Ammon's horn (tissue), 1 donor: ENCODE measurements around the gene PHF13.
A peak's percentile ranks its signal among the peaks of the same experiment; 100 is the strongest.

ENCODE experiments used
- DNase-seq: peaks from one replicate; pipeline ENCODE4 v3.0.0-alpha.2; 2016; ENCODE audit warnings: low spot score

The PHF13 gene

DNA sequence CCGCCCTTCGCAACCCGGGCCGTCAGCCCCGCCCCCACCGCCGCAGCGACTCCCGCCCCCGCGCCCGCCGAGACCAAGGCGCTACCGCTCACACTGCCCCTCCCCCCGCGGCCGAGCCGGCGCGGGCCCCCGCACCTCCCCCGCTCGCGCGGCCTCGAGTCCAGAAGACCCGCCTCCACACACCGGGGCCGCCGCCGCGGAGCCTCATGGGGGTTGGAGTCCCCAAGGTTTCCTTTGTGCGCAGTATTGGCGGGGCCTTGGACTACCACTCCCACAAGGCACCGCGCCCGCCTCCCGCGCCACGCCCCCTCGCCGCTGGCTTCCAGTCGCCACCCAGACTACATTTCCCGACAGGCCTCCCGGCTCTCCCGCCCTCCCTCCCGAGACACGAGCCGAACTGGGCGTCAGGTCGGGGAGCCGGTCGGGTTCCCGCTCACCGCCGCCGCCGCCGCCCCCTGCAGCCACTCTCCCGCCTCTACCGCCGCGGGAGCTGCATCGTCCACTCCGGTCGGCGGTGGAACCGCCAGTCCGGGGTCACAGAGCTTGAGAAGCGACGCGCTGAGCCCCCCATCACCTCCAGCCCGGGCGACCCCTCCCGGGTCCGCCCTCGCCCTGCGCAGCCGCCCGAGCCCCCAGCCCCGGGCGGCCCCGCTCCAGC, at the start of gene PHF13:
PHF13 (plus strand) TSS at position 371 of the 658 bp plus-strand sequence. CDS start 336 bp downstream, outside the sequence.
- DNase-seq: peak; percentile 98

- DNase-seq: no peak
Measured at GRCh38 chr1:6569033-6569432, 44.5 kb upstream of the PHF13 start.

DNA sequence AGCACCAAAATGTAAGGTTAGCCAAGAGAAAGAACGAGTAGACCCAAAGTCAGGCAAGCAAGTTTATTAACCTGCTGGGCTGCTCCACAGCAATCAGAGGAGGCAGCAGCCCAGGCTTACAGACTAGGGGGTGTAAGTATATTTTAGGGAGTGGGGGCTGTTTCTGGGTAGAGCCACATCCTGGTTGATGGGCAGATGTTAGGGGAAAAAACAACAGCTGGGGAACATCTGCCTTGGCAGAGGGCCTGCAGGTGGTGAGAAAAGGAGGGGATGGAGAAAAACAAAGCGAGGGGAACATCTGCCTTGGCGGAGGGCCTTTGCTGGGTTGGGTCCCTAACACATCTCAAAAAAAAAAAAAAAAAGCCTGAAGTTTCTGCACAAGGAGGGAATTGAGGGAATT, 43.4 kb upstream of the PHF13 start:
- DNase-seq: no peak

GRCh38 chr1:6570987-6571386, 42.5 kb upstream of the PHF13 start:
- DNase-seq: no peak

- DNase-seq: no peak
Measured at GRCh38 chr1:6572653-6573383, 40.7 kb upstream of the PHF13 start.

DNA sequence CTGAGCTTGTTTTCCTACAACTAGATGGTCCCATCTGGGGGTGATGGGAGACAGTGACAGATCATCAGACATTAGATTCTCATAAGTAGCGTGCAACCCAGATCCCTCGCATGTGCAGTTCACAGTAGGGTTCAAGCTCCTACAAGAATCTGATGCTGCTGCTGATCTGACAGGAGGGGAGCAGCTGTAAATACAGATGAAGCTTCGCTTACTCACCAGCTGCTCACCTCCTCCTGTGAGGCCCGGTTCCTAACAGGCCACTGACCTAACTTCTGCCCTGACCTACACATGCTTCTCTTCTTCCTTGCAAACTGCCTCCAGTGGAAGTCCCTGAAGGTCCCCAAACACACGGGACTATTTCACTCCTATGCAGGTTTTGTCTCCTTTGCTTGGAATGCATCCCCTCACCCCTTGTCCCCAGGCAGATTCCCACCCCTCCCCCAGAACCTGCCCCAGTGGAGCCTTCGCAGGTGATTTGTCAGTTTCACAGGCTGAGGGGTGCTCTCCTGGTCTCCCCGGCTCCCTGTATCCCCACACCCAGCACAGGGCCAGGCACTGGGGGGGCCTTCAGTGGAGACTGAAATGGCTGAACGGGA, 39.4 kb upstream of the PHF13 start:
- no peak for DNase-seq

DNA sequence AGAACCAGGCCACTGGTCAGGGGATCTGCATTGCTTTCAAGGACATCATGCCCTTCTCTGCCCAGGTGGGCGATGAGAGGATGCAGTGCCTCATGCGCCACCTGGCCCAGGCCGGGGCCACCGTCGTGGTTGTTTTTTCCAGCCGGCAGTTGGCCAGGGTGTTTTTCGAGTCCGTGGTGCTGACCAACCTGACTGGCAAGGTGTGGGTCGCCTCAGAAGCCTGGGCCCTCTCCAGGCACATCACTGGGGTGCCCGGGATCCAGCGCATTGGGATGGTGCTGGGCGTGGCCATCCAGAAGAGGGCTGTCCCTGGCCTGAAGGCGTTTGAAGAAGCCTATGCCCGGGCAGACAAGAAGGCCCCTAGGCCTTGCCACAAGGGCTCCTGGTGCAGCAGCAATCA, 38.7 kb upstream of the PHF13 start:
- DNase-seq: no peak

DNA sequence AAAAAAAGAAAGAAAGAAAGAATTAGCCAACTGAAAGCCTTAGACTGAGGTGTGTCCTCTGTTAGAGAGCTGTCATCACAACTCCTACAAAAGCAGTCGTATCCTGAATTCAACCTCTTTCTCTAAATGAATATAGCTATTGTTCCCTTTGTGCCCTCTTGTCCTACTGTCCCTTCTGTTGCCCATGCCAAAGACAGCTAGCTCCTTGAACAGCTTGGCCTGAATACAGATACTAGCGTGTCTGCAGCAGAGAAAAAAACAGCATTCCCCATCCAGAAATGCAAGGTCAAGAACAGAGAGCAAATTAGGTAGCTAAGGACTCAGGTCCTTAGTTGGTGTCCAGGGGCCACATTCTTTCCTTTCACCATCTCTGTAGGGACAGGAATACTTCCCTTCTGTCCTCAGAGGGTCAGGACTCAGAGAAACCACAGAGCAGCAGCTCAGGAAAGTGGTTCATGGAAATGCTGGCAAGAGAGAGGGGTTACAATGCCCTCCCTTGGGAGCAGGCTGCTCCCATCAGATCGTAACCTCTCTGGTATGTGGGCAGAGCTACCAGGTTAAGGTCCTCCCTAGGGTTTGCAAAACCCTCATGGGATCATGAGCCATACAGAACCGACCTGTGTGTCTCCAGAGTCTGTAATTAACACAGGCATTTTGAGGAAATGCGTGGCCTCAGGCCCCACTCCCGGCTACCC, 35.6 kb upstream of the PHF13 start:
- no peak for DNase-seq

DNA sequence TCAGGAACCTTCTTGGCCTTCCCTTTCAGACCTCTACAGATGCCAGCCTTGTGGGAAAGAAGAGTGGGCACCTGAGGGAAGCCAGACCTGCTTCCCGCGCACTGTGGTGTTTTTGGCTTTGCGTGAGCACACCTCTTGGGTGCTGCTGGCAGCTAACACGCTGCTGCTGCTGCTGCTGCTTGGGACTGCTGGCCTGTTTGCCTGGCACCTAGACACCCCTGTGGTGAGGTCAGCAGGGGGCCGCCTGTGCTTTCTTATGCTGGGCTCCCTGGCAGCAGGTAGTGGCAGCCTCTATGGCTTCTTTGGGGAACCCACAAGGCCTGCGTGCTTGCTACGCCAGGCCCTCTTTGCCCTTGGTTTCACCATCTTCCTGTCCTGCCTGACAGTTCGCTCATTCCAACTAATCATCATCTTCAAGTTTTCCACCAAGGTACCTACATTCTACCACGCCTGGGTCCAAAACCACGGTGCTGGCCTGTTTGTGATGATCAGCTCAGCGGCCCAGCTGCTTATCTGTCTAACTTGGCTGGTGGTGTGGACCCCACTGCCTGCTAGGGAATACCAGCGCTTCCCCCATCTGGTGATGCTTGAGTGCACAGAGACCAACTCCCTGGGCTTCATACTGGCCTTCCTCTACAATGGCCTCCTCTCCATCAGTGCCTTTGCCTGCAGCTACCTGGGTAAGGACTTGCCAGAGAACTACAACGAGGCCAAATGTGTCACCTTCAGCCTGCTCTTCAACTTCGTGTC, 34.7 kb upstream of the PHF13 start:
- no peak for DNase-seq

- DNase-seq: peak; percentile 99
Measured at GRCh38 chr1:6579374-6580118, 34.0 kb upstream of the PHF13 start, which contains the start of gene ZBTB48. Gene ZBTB48, plus strand, starts transcription at chr1:6579994. Its CDS starts 616 bp downstream, at chr1:6580610.

- DNase-seq: no peak
Measured at GRCh38 chr1:6580119-6580592, 33.4 kb upstream of the PHF13 start.

DNA sequence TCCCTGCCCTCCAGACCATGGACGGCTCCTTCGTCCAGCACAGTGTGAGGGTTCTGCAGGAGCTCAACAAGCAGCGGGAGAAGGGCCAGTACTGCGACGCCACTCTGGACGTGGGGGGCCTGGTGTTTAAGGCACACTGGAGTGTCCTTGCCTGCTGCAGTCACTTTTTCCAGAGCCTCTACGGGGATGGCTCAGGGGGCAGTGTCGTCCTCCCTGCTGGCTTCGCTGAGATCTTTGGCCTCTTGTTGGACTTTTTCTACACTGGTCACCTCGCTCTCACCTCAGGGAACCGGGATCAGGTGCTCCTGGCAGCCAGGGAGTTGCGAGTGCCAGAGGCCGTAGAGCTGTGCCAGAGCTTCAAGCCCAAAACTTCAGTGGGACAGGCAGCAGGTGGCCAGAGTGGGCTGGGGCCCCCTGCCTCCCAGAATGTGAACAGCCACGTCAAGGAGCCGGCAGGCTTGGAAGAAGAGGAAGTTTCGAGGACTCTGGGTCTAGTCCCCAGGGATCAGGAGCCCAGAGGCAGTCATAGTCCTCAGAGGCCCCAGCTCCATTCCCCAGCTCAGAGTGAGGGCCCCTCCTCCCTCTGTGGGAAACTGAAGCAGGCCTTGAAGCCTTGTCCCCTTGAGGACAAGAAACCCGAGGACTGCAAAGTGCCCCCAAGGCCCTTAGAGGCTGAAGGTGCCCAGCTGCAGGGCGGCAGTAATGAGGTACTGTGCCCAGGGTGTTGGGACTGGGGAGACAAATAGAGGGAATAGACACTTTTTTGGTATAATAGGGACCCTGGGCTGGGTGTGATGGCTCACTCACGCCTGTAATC, 32.7 kb upstream of the PHF13 start:
- no peak for DNase-seq

DNA sequence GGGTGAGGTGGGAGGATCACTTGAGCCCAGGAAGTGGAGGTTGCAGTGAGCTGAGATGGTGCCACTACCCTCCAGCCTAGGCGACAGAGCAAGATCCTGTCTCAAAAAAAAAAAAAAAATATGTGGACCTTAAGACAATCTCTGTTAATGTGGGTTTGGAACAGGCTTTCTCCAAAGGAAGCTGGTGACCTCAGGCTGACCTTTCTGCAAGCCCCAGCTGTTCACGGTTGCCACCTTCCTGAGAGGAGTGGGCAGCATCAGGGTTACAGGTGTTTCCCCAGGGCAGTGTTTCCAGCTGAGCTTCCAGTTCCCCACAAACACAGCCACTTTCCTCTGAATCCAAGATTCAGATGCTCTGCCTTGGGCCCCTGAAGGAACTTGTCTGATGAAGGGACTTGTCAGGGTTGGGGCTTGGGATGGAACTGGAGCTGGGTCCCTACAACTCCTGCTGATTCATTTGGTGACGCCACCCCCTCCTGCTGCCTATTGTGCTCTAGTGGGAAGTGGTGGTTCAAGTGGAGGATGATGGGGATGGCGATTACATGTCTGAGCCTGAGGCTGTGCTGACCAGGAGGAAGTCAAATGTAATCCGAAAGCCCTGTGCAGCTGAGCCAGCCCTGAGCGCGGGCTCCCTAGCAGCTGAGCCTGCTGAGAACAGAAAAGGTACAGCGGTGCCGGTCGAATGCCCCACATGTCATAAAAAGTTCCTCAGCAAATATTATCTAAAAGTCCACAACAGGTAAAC, 31.8 kb upstream of the PHF13 start:
- no peak for DNase-seq

DNA sequence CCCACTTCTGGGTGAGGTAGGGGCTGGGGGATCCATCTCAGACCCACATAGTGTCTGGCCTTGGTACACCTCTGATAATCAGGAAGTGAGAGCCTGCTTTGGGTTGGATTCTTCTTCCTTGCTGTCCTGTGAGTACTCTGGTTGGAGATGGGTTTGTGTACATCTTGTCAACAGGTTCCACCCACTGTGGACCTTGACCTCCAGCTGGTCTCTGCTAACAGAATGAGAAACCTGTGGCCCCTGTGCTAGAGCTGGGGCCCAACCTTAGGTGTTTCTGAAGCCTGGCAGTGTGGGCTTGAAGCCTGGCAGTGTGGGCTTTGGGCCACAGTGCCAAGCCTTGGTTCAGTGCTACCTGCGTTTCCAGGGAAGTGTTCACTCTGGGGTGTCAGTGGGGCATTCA, 31.2 kb upstream of the PHF13 start:
- DNase-seq: no peak

DNA sequence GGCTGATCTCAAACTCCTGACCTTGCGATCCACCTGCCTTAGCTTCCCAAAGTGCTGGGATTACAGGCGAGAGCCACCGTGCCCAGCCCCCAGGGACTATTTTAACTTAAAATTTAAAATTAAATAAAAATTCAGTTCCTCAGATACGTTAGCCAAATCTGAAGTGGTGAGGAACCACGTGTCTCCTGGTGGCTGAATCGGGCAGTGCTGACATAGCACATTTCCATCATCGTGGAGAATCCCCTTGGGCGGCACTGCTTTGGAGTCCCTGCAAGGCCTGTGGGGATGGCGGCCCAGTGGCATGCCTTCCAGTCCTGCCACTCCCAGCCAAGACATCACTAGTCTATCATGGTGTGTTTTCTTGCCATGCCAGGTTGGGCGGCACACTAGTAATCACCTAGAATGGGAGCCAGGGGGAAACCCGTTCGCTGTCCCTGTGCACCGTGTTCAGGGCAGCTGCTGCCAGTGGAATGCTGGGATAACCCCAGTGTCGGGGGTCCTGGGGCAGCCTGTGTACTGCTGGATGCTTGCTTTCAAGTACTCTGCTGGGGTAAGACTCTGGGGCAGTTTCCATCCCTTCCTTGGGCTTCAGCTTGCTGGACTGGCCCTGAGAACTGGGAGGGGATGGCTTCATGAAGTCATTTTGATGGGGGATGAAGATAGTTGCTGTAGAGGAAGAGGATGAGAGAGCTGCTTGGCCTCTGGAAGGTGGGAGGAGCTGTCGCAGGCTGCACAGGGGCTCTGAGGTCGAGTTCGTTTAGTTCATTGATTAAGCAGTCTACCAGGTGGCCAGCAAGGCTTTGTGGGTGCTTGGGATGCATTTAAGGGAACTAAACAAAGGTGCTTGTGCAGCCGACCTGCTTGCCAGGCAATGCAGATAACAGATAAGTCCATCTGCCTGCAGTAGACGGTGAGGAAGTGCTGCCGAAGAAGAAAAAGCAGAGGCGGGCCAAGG, 29.1 kb upstream of the PHF13 start:
- no peak for DNase-seq

GRCh38 chr1:6585081-6585722, 28.3 kb upstream of the PHF13 start:
- DNase-seq: no peak

DNA sequence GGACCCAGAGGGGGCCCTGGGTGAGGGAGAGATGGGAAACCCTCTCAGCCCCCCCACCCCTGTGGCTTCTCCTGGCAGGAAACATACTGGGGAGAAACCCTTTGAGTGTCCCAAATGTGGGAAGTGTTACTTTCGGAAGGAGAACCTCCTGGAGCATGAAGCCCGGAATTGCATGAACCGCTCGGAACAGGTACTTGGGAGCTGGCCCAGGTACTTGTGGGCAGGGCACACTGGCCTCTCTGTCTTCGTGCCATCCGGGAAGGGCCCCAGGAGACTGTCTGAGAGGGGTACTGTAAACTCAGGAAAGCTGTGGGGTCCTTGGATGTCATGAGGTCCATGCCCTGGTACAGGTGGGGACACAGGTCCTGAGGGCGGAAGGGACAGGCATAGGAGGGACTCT, 27.7 kb upstream of the PHF13 start:
- no peak for DNase-seq

GRCh38 chr1:6586404-6586816, 27.1 kb upstream of the PHF13 start:
- DNase-seq: no peak
